Measurements from ENCODE around the gene PPM1D. TPM values are rescaled to one million over a fixed set of nuclear protein-coding genes. Genes with fewer than 3 reads are reported as not detected.

PPM1D gene
- total RNA-seq, 4 donors from 2014 or later = 10.9 to 31.1 (median 16.7) TPM

DNA sequence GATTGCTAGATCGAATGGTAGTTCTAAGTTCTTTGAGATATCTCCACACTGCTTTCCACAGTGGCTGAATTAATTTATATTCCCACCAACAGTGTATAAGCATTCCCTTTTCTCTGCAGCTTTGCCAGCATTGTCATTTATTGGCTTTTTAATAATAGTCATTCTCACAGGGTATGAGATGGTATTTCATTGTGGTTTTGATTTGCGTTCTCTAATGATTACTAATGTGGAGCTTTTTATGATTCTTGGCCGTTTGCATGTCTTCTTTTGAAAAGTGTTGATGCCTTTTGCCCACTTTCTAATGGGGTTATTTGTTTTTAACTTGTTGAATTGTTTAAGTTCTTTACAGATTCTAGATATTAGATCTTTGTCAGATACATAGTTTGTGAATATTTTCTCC, 41.1 kb downstream of the PPM1D start:
- no peak overlapping the region for H3K4me3 ChIP-seq (ENCODE audit: low read depth, poor library complexity, severe bottlenecking)
- TF ChIP-seq POLR2A (IDR thresholded peaks at IDR 0.05) = no peak
- TF ChIP-seq, protein P1, sequence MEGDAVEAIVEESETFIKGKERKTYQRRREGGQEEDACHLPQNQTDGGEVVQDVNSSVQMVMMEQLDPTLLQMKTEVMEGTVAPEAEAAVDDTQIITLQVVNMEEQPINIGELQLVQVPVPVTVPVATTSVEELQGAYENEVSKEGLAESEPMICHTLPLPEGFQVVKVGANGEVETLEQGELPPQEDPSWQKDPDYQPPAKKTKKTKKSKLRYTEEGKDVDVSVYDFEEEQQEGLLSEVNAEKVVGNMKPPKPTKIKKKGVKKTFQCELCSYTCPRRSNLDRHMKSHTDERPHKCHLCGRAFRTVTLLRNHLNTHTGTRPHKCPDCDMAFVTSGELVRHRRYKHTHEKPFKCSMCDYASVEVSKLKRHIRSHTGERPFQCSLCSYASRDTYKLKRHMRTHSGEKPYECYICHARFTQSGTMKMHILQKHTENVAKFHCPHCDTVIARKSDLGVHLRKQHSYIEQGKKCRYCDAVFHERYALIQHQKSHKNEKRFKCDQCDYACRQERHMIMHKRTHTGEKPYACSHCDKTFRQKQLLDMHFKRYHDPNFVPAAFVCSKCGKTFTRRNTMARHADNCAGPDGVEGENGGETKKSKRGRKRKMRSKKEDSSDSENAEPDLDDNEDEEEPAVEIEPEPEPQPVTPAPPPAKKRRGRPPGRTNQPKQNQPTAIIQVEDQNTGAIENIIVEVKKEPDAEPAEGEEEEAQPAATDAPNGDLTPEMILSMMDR (IDR thresholded peaks at IDR 0.05) = no peak
- intact Hi-C loops (cut with DNase I; ENCODE audit: low total_unique reads) = no loop called here
- DNase-seq (ENCODE audit: low spot score in 2 of 2) = no peak
- WGBS, 2 donors = 75 to 86% methylated on average over 3 of the region's 3 CpGs

DNA sequence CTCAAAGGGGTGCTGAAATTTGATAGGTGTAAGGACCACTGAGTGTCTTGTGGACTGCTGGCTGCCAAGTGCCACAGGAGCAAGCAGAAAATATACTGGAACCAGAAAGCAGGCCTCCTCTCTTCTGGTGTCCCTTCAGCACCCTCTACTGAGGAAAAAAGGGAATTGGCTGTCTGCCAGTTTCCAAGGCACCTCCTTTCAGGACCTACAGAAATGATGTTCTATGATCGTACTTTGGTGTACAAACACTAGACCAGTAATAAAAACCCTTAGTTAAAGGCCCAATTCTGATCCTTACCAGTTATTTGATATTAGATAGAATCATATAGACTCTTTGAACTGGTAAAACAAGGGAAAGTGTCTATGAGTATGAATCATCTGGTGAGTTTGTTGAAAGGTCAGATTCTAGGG, 41.8 kb downstream of the PPM1D start:
- TF ChIP-seq, protein P1 (IDR thresholded peaks at IDR 0.05) = no peak
- no peak for TF ChIP-seq POLR2A (IDR thresholded peaks at IDR 0.05)
- WGBS, 2 donors = 45 to 65% methylated on average over 1 of the region's 1 CpG
- H3K4me3 ChIP-seq (ENCODE audit: low read depth, poor library complexity, severe bottlenecking) = no peak overlapping the region
- intact Hi-C loops (cut with DNase I; ENCODE audit: low total_unique reads) = no loop called here
- peak in 1 of 2 donors; percentile 35 for DNase-seq (ENCODE audit: low spot score in 2 of 2)

- no peak for TF ChIP-seq POLR2A (IDR thresholded peaks at IDR 0.05)
- TF ChIP-seq, protein P1 (IDR thresholded peaks at IDR 0.05) = no peak
- DNase-seq (ENCODE audit: low spot score in 2 of 2) = no peak
- no peak overlapping the region for H3K4me3 ChIP-seq (ENCODE audit: low read depth, poor library complexity, severe bottlenecking)
- intact Hi-C loops (cut with DNase I; ENCODE audit: low total_unique reads) = no loop called here
- WGBS, 2 donors = 95 to 97% methylated on average over 3 of the region's 3 CpGs
Observed at GRCh38 chr17:60645918-60646523, 46.0 kb downstream of the PPM1D start.

DNA sequence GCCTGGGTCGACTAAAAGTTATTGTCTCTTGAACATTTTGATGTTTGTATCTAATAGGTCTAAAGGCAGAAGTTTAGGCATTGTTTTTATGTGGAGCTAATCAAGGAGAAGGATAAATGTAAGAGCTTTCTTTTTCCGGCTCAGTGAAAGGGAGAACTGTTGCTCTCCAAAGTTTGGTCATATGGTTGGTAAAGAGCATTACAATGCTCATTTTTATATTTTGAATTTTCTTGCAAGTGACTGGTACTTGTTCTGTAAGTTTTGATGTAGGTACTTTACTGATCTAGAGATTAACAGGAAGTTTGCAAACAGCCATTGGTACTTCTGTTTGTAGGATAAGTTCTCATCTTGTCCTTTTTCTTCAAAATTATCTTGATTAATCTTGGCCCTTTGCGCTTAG, 46.7 kb downstream of the PPM1D start:
- TF ChIP-seq, protein P1 (IDR thresholded peaks at IDR 0.05) = no peak
- no peak for TF ChIP-seq POLR2A (IDR thresholded peaks at IDR 0.05)

DNA sequence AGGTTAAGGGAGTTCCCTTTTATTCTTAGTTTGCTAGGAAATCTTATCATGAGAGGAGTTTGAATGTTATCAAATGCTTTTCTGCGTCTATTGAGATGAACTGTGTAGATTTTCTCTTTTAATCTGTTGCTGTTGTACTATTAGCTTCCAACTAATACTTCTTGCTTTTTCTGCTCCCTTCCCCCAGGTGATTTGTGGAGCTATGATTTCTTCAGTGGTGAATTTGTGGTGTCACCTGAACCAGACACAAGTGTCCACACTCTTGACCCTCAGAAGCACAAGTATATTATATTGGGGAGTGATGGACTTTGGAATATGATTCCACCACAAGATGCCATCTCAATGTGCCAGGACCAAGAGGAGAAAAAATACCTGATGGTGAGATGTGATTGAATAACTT, 47.7 kb downstream of the PPM1D start:
- DNase-seq (ENCODE audit: low spot score in 2 of 2) = no peak
- TF ChIP-seq, protein P1 (IDR thresholded peaks at IDR 0.05) = no peak
- TF ChIP-seq POLR2A (IDR thresholded peaks at IDR 0.05) = no peak
- intact Hi-C loops (cut with DNase I; ENCODE audit: low total_unique reads) = no loop called here
- 94 to 97% methylated on average over 1 of the region's 1 CpG for WGBS, 2 donors
- no peak overlapping the region for H3K4me3 ChIP-seq (ENCODE audit: low read depth, poor library complexity, severe bottlenecking)

More for the DNA sequence above, 46.7 kb downstream of the PPM1D start:
- H3K4me3 ChIP-seq (ENCODE audit: low read depth, poor library complexity, severe bottlenecking) = no peak overlapping the region
- 77 to 78% methylated on average over 3 of the region's 3 CpGs for WGBS, 2 donors
- DNase-seq (ENCODE audit: low spot score in 2 of 2) = no peak
- intact Hi-C loops (cut with DNase I; ENCODE audit: low total_unique reads) = no loop called here
